ENCODE results near the gene PEX26.
A peak's percentile ranks its signal among the peaks of the same experiment; 100 is the strongest.
"Not testable (repeated sequence)": the region's sequence is repeated elsewhere in the genome, so short reads cannot be mapped to it uniquely, and the experiment has no call there.

PEX26 gene

DNA sequence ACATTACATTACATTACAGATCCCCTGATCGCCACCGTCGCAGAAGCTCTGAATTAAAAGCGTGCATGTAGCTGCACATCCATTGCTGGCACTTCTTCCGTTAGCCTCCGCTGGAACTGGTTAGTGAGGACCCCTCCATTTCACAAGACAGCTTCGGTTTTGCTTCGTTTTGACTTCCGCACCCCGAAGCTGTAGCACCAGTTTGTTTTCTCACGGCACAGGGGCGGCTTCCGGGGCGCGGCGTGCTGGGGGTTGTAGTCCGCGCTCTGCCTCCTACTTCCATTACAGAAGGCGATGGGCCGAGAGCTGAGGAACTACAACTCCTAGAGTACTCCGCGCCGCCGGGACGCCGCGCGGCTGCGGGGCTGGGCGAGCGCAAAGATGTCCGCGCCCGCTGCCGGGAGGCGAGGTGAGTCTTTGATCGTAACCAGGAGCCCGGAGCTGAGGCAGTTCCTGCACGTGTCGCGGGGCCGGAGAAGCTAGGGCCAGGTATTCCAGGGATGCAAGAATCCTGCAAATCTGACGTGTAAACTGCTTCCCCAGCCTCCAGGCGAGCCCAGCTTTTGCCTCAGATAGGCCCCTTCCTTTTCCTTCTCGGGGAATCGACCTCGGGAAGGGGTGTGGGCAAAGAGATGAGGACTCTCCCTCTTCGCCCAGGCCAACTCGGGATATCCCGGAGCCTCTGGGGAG lies at the start of gene PEX26:
Gene PEX26 (plus strand): TSS at position 352 of the 690 bp plus-strand sequence. CDS start 387 bp downstream, outside the sequence.
- DNase-seq (ENCODE audit: low spot score) = peak; percentile 94

DNA sequence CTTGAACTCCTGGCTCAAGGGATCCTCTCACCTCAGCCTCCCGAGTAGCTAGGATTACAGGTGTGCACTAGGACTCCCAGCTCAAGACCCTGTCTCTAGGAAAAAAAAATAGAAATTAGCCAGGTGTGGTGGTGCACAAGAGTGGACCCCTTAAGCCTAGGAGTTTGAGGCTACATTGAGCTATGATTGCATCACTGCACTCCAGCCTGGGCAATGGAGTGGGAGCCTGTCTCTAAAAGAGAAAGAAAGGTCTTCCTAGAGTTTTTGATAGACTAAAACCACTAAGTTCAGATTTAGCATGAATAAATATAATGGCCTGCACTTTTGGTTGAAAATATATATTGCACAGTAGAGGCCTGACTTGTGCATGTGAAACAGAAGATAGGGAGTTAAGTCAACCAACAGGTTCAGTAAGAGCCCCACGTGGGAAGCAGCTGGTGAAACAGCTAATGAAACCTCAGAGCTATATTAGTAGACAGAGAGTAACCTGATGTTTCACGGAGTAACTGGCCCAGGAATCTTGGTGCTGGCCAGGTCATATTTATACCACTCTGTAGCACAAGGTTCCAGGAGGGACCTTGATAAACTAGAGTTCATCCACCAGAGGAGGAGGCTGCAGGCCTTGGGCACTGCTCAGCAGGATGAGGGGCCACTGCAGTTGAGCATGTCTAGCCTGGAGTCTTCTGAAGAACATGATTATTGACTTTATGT lies 48.8 kb upstream of the PEX26 start:
- DNase-seq (ENCODE audit: low spot score) = no peak

GRCh38 chr22:18029686-18030267 lies 48.0 kb upstream of the PEX26 start:
- DNase-seq (ENCODE audit: low spot score) = no peak

- DNase-seq (ENCODE audit: low spot score) = no peak
Observed at GRCh38 chr22:18031695-18032454, 45.9 kb upstream of the PEX26 start.

- DNase-seq (ENCODE audit: low spot score) = no peak
Observed at GRCh38 chr22:18032455-18033101, 45.2 kb upstream of the PEX26 start.

- DNase-seq (ENCODE audit: low spot score) = no peak
Observed at GRCh38 chr22:18033204-18033998, 44.4 kb upstream of the PEX26 start.

DNA sequence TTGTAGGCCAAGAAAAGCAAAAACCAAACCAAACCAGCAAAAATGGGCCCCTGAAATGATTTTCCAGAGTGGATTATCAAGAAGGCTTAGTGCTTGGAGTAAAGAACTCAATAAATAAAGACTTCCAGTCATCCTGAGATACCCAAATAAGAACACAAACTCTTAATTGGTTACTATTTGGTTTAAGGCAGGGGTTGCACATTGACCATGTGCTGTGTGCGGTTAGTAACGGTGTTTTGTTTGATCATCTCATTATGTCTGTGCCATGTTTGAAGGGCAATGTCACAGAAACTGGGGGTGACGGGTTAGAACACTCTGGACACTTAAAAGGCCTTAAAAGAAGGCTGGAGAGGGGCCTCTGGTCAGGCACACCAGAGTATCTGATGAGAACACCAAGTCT lies 43.7 kb upstream of the PEX26 start:
- DNase-seq (ENCODE audit: low spot score) = no peak

DNA sequence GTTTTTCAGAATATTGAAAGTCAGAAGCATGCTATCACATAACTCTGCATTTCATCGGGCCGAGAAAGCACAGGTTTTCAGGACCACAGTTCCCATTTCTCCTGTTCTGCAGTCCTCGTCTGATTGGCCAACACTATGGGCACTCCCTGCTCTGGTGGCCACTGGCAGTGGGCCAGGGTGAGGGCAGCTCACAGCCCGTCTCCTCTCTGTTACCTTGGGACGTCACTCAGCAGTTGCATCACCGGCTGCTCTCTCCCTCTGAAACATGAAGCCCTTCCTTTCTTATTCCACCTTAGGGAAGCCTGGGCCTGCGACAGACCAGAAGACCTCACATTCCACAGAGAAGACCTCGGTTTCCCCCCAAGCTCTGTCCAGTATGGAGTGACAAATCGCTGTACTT lies 42.0 kb upstream of the PEX26 start:
- no peak for DNase-seq (ENCODE audit: low spot score)

DNA sequence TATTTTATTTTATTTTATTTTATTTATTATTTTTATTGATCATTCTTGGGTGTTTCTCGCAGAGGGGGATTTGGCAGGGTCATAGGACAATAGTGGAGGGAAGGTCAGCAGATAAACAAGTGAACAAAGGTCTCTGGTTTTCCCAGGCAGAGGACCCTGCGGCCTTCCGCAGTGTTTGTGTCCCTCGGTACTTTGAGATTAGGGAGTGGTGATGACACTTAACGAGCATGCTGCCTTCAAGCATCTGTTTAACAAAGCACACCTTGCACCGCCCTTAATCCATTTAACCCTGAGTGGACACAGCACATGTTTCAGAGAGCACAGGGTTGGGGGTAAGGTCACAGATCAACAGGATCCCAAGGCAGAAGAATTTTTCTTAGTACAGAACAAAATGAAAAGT lies 36.9 kb upstream of the PEX26 start:
- not testable (repeated sequence) for DNase-seq (ENCODE audit: low spot score)

- no peak for DNase-seq (ENCODE audit: low spot score)
Observed at GRCh38 chr22:18042685-18043084, 35.1 kb upstream of the PEX26 start.

GRCh38 chr22:18044548-18045271 lies 33.1 kb upstream of the PEX26 start:
- DNase-seq (ENCODE audit: low spot score) = no peak

DNA sequence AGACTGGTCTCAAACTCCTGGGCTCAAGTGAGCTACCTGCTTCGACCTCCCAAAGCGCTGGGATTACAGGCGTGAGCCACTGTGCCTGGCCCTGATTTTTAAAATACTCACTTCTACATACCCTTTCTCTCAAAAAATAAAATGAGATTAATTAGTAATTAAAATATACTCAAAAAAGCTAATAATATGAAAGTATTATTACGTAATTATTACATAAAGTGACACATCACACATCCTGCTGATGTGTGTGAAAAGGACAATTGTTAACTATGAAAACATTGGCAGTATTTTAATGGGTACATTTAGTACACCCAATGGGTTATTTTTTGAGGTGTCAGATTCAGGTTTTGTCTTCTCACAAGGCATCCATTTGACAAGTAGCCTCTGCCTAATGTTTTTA lies 32.0 kb upstream of the PEX26 start:
- DNase-seq (ENCODE audit: low spot score) = no peak

GRCh38 chr22:18048041-18048440 lies 29.7 kb upstream of the PEX26 start:
- DNase-seq (ENCODE audit: low spot score) = no peak

DNA sequence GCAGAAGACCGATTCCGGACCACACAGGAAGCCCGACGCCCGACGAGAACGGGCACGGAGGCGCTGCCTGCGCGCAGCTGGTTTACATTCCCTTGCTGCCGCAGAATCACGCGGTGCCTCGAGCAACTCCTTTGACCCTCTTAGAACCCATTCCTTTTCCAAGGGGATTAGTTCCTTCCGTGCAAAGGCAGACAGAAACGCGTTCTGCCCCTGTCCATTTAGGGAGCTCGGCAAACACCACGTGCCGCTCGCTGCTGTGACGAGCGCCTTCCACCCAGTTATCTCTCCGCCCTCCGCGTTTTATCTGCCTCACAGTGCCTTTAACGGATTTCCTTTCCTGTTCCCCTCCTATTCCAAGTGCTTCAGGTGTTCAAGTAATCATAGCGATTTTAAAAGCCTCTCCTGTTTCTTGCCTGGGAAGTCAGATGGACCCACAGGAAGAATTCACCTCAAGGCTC lies 29.3 kb upstream of the PEX26 start:
- DNase-seq (ENCODE audit: low spot score) = no peak

DNA sequence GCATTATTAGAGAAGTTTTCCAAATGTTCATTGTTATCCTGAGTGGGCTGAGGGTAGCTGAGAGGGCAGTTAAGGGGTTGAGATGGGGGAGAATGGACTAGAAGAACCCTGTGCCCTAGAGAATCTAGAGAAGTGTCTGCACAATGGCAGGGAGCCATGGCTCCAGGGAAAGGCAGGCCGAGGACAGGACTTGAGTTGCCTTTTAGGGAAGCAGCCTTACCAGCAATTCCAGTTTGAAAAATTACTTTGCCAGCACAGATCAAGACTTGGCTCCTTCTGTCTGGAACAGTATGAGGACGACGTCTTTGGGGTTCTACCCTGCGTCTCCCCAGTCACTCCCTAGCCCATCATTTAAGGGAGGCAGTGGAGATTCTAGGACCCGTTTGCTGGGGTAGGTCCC lies 27.7 kb upstream of the PEX26 start:
- DNase-seq (ENCODE audit: low spot score) = no peak

GRCh38 chr22:18051113-18051512 lies 26.7 kb upstream of the PEX26 start:
- DNase-seq (ENCODE audit: low spot score) = not testable (repeated sequence)

DNA sequence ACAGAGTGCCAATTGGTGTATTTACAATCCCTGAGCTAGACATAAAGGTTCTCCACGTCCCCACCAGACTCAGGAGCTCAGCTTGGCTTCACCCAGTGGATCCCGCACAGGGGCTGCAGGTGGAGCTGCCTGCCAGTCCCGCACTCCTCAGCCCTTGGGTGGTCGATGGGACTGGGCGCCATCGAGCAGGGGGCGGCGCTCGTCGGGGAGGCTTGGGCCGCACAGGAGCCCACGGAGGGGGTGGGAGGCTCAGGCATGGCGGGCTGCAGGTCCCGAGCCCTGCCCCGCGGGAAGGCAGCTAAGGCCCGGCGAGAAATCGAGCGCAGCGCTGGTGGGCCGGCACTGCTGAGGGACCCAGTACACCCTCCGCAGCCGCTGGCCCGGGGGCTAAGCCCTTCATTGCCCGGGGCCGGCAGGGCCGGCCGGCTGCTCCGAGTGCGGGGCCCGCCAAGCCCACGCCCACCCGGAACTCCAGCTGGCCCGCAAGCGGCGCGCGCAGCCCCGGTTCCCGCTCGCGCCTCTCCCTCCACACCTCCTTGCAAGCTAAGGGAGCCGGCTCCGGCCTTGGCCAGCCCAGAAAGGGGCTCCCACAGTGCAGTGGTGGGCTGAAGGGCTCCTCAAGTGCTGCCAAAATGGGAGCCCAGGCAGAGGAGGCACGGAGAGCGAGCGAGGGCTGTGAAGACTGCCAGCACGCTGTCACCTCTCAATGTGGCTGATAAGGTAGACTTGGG lies 24.4 kb upstream of the PEX26 start:
- not testable (repeated sequence) for DNase-seq (ENCODE audit: low spot score)

DNA sequence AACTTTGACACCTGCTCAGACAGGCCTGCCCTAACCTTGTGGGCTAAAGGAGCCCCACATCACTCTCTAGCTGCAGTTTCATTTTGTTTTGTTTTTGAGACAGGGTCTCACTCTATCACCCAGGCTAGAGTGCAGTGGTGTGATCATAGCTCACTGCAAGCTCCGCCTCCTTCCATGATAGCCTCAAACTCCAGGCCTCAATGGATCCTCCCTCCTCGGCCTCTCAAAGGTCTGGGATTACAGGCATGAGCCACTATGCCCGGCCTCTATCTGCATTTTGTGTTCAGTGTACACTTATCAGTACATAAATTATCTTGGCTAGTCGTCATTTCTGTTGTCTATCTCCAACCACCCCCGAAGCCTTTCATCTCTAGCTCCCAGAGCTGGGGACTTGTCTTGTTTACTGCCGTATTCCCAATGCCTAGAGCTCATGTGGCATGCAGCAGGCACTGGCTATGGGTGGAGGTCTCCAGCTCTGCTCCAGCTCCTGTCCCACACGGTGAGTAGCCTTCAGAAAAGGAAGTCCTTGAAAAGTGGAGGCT lies 22.1 kb upstream of the PEX26 start:
- DNase-seq (ENCODE audit: low spot score) = no peak

- DNase-seq (ENCODE audit: low spot score) = no peak
Observed at GRCh38 chr22:18056161-18056666, 21.6 kb upstream of the PEX26 start.

Data from CD4-positive, alpha-beta T cell treated with Interleukin-6 at 100 ng/mL for 8 hours (primary cell).